ENCODE data around the gene FLOT2. TPM values are rescaled to one million over a fixed set of nuclear protein-coding genes. Genes with fewer than 3 reads are reported as not detected.
"Not testable (repeated sequence)": the region's sequence is repeated elsewhere in the genome, so short reads cannot be mapped to it uniquely, and the experiment has no call there.

FLOT2 gene
- total RNA-seq, 1 donor from 2014 or later: 72.4 TPM

DNA sequence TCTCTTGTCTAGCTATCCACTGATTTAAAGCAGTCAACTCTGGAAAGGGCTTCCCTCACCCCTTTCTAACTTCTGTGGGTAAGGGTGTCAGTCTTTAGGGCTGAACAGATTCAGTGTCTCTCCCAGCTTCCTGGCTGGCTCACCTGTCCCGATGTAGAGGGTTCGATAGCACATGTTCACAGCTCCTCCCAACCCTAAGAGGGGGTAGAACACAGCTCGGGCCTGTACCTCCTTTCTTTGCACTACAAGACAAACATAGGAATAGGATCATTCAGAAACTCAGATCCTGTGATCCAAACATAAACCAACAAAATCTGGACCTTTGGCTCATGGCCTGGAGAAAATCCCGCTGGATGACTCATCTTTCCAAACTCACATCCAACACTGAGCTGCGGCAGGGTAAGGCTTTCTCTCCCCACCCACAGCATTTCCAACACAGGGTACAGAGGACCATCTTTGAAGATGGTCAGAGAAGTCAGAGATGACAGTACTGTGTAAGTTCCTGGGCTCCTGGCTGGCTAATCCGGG is 11.2 kb upstream of the FLOT2 start:
- DNase-seq (ENCODE audit: low spot score in 2 of 2): peak in 1 of 2 donors; percentile 80
- TF ChIP-seq, protein P1, sequence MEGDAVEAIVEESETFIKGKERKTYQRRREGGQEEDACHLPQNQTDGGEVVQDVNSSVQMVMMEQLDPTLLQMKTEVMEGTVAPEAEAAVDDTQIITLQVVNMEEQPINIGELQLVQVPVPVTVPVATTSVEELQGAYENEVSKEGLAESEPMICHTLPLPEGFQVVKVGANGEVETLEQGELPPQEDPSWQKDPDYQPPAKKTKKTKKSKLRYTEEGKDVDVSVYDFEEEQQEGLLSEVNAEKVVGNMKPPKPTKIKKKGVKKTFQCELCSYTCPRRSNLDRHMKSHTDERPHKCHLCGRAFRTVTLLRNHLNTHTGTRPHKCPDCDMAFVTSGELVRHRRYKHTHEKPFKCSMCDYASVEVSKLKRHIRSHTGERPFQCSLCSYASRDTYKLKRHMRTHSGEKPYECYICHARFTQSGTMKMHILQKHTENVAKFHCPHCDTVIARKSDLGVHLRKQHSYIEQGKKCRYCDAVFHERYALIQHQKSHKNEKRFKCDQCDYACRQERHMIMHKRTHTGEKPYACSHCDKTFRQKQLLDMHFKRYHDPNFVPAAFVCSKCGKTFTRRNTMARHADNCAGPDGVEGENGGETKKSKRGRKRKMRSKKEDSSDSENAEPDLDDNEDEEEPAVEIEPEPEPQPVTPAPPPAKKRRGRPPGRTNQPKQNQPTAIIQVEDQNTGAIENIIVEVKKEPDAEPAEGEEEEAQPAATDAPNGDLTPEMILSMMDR (IDR thresholded peaks at IDR 0.05): no peak
- Histone ChIP-seq H3K9me3 (no peaks in the 10 kb centered on the region), H3K27me3 (no peaks in the 10 kb centered on the region), H3K4me3 (no peak overlapping the region), H3K27ac (peak overlapping the region; percentile 70 to 76), H3K4me1 (peaks cover 3 to 11% of the 10 kb centered on the region in 2 donors), H3K36me3 (peaks cover 71 to 75% of the 10 kb centered on the region in 2 donors)
- intact Hi-C loops (cut with DNase I): no loop called here

DNA sequence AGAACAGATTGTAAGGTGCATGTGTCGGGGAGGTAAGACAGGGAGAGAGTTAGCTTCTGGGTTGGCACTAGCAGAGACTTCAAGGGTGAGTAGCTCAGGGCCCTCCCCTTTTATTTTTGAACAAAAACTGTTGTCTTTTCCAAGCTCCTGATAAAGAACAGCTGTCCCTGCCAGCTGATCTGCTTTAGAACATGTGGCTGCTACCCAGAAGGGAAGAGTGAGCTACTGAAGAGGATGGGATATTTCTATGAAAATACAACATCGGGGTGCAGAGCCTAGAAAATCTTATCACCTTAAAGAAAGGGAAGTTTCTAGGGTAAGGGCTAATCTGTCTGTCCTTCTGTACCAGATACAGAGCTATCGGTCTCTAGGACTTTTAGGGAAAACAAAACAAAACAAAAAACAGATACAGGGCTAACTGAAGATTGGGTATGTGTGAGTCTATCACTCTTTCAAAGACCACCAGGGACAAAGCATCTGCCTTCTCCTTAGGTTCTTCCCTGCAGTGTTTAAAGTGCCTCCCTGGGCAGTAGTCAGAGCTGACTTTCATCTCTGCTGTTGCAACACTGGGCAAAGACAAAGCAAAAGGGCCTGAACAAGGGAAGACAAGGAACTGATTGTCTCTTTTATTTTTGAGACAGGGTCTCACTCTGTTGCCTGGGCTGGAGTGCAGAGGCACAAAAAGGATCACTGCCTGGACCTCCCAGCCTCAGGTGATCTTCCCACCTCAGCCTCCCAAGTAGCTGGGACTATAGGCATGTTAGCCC is 10.4 kb upstream of the FLOT2 start:
- no peak for DNase-seq (ENCODE audit: low spot score in 2 of 2)
- Histone ChIP-seq H3K27me3 (no peaks in the 10 kb centered on the region), H3K4me3 (no peak overlapping the region), H3K27ac (peak overlapping the region; percentile 70 to 76), H3K4me1 (peaks cover 3 to 14% of the 10 kb centered on the region in 2 donors), H3K9me3 (no peaks in the 10 kb centered on the region), H3K36me3 (peaks cover 63 to 67% of the 10 kb centered on the region in 2 donors)
- intact Hi-C loops (cut with DNase I): loop anchor here (1.0 kb wide), 1 partner anchor 37 kb away; no protein-coding TSS in a partner anchor
- TF ChIP-seq, protein P1 (IDR thresholded peaks at IDR 0.05): no peak

DNA sequence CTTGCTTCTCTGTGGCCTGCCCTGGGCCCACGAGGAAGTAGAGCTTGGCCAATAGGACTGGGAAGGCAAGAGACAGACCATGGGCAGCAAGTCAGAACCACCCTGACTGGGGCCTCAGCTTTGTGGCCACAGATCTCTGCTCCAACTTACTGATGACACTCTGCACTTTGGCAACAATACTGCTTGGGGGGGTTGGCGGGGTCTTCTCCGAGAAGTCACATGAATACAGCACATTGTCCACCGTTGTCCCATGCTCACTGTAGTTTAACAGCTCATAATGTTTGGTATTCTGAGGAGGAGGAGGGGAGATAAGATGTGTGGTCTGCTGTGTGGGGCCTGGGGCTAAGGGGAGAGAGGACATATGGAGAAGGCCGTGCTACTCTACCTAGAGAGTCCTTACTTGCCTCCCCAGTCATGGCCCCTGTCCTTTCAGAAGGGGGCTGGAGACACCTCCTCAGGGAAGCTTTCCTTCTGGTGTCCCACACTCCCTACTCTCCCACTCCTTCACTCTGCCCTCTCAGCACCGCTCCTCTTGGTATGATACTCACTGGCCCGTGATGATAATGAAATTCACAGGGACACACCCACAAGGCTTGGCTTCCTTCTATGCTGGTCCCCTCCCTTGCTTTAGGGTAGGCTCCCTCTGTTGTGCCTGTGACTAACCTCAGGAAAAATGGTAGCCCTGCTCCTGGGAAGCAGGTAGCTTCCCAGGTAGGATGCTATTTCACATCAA is 9.3 kb upstream of the FLOT2 start:
- no peak for DNase-seq (ENCODE audit: low spot score in 2 of 2)
- H3K4me3 ChIP-seq: no peak overlapping the region
- intact Hi-C loops (cut with DNase I): loop anchor here (1.0 kb wide), 1 partner anchor 36 kb away; no protein-coding TSS in a partner anchor
- peaks cover 3 to 17% of the 10 kb centered on the region in 2 donors for H3K4me1 ChIP-seq
- no peaks in the 10 kb centered on the region for H3K9me3 ChIP-seq
- H3K36me3 ChIP-seq: peaks cover 52 to 57% of the 10 kb centered on the region in 2 donors
- H3K27me3 ChIP-seq: no peaks in the 10 kb centered on the region
- TF ChIP-seq, protein P1 (IDR thresholded peaks at IDR 0.05): no peak
- H3K27ac ChIP-seq: no peak overlapping the region

DNA sequence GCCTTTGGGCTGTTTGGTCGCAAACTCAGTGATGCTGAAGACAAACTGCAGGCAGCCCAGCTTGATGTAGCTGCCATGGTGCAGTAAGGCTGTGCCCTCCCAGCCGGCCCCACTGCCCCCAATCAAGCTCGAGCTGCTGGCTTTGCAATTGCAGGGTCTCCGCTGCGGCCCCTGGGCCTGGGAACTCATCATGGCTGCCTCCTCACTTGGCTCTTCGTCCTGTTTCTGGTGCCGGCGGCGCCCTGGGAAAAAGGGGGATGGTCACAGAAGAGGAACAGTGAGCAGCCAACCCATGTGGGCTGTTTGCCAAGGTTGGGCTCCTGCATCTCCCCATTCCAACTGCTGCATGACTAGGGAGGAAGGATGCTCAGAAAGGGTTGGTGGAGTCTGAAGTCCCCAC is 8.7 kb upstream of the FLOT2 start:
- TF ChIP-seq, protein P1 (IDR thresholded peaks at IDR 0.05): no peak
- Histone ChIP-seq H3K9me3 (no peaks in the 10 kb centered on the region), H3K27me3 (no peaks in the 10 kb centered on the region), H3K27ac (no peak overlapping the region), H3K4me3 (no peak overlapping the region), H3K4me1 (peaks cover 3 to 17% of the 10 kb centered on the region in 2 donors), H3K36me3 (peaks cover 46 to 52% of the 10 kb centered on the region in 2 donors)
- intact Hi-C loops (cut with DNase I): no loop called here
- DNase-seq (ENCODE audit: low spot score in 2 of 2): peak in 1 of 2 donors; percentile 61

DNA sequence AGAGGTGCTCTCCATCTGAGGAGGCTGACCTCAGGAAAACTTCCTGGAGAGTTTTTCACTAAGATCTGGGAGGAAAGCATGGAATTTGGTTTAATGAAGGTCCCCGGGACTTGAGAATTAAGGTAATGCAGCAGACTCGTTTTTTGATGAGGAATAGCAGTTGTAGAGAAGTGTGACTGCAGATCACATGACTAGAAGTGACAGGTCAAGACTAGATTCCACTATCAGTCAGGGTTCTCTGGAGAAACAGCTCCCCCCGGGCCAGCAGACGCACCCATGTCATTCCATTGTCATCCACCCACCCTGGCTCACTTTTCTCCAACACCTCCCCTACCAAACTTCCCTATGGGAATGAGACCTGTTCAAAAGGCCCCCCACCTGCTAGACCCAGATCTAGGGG is 7.3 kb upstream of the FLOT2 start:
- TF ChIP-seq, protein P1 (IDR thresholded peaks at IDR 0.05): no peak
- Histone ChIP-seq H3K27ac (no peak overlapping the region), H3K27me3 (no peaks in the 10 kb centered on the region), H3K4me3 (no peak overlapping the region), H3K36me3 (peaks cover 32 to 37% of the 10 kb centered on the region in 2 donors), H3K4me1 (peaks cover 3 to 17% of the 10 kb centered on the region in 2 donors), H3K9me3 (no peaks in the 10 kb centered on the region)
- intact Hi-C loops (cut with DNase I): no loop called here
- DNase-seq (ENCODE audit: low spot score in 2 of 2): no peak

DNA sequence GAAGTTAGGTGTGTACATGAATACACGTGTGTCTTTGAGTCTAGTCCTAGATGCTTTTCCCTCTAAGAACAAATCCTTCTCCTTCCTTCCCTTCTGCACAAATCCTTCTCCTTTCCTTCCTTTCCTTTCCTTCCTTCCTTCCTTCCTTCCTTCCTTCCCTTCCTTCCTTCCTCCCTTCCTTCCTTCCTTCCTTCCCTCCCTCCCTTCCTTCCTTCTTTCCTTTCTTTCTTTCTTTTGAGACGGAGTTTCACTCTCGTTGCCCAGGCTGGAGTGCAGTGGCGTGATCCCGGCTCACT is 6.0 kb upstream of the FLOT2 start:
- H3K27me3 ChIP-seq; DNase-seq (ENCODE audit: low spot score in 2 of 2); H3K27ac ChIP-seq; H3K9me3 ChIP-seq: not testable (repeated sequence)
- Histone ChIP-seq H3K4me1 (peaks cover 0 to 12% of the 10 kb centered on the region in 2 donors), H3K4me3 (peak overlapping the region; percentile 92), H3K36me3 (peaks cover 25 to 27% of the 10 kb centered on the region in 2 donors)
- intact Hi-C loops (cut with DNase I): loop anchor here (2.0 kb wide), 1 partner anchor 45 kb away; no protein-coding TSS in a partner anchor

Measured in ascending aorta (tissue), 2 donors.